Mesendoderm (in vitro differentiated cells): ENCODE results near the gene LARP1B.
"Not testable (repeated sequence)": the region's sequence is repeated elsewhere in the genome, so short reads cannot be mapped to it uniquely, and the experiment has no call there.

Experiments
- DNase-seq: peaks from one replicate; pipeline ENCODE4 v3.0.0; 2013
- H2AK5ac ChIP-seq: 2 replicates; pipeline ENCODE4 v1.6.1; 2013; ENCODE audit warnings: low read length, inconsistent platforms
- H2BK120ac ChIP-seq: 2 replicates; pipeline ENCODE4 v1.6.1; 2013; ENCODE audit warnings: low read depth, mild to moderate bottlenecking, low read length, moderate library complexity, mixed read lengths
- H2BK15ac ChIP-seq: replicated peaks from 2 replicates; pipeline ENCODE4 v1.6.1; 2013; ENCODE audit warnings: low read depth, mild to moderate bottlenecking, moderate library complexity
- H2BK5ac ChIP-seq: 2 replicates; pipeline ENCODE4 v1.6.1; 2013; ENCODE audit warnings: low read length, inconsistent platforms
- H3K18ac ChIP-seq: 2 replicates; pipeline ENCODE4 v1.6.1; 2013; ENCODE audit warnings: mild to moderate bottlenecking, low read length, mixed read lengths
- H3K23ac ChIP-seq: one replicate; pipeline ENCODE4 v1.6.1; 2013; ENCODE audit warnings: low read length
- H3K27ac ChIP-seq: 2 replicates; pipeline ENCODE4 v1.5.1; 2013; ENCODE audit warnings: low read depth, mild to moderate bottlenecking, inconsistent platforms, low read length, moderate library complexity
- H3K27me3 ChIP-seq: 2 replicates; pipeline ENCODE4 v1.6.1; 2013; ENCODE audit warnings: low read length, control low read depth, mild to moderate bottlenecking, inconsistent platforms; ENCODE audit not compliant: insufficient read depth, poor library complexity
- H3K36me3 ChIP-seq: 2 replicates; pipeline ENCODE4 v1.6.1; 2013; ENCODE audit warnings: low read length, inconsistent platforms; ENCODE audit not compliant: control insufficient read depth, insufficient read depth
- H3K4ac ChIP-seq: one replicate; pipeline ENCODE4 v1.6.1; 2013; ENCODE audit warnings: low read depth, mild to moderate bottlenecking, low read length, moderate library complexity
- H3K4me1 ChIP-seq: 2 replicates; pipeline ENCODE4 v1.6.1; 2013; ENCODE audit warnings: low read depth, low read length, inconsistent platforms; ENCODE audit not compliant: control insufficient read depth
- H3K4me2 ChIP-seq: 2 replicates; pipeline ENCODE4 v1.6.1; 2013; ENCODE audit warnings: low read length
- H3K4me3 ChIP-seq: 2 replicates; pipeline ENCODE4 v1.5.1; 2013; ENCODE audit warnings: mild to moderate bottlenecking, low read length
- H3K56ac ChIP-seq: one replicate; pipeline ENCODE4 v1.6.1; 2013; ENCODE audit warnings: low read length
- H3K79me1 ChIP-seq: 2 replicates; pipeline ENCODE4 v1.6.1; 2013; ENCODE audit warnings: low read length, inconsistent platforms
- H3K79me2 ChIP-seq: 2 replicates; pipeline ENCODE4 v1.6.1; 2013; ENCODE audit warnings: mild to moderate bottlenecking, low read length; ENCODE audit not compliant: control insufficient read depth, insufficient read depth
- H3K9ac ChIP-seq: 2 replicates; pipeline ENCODE4 v1.6.1; 2013; ENCODE audit warnings: low read length, inconsistent platforms
- H4K5ac ChIP-seq: one replicate; pipeline ENCODE4 v1.6.1; 2013; ENCODE audit warnings: low read length
- H4K8ac ChIP-seq: one replicate; pipeline ENCODE4 v1.6.1; 2013; ENCODE audit warnings: low read depth, mild to moderate bottlenecking, control low read depth, low read length, moderate library complexity
- WGBS: extraction: QIAGEN DNeasy Blood & Tissue Kit; methylation state at CpG from one replicate; pipeline ENCODE4 v1.1.7; 2013; ENCODE audit warnings: low lambda C conversion rate, missing lambda C conversion rate; ENCODE audit not compliant: insufficient coverage; ENCODE audit errors: extremely low coverage; 5-methylcytosine and 5-hydroxymethylcytosine counted together

Gene LARP1B

GRCh38 chr4:128141866-128142265 is 80.8 kb downstream of the LARP1B start:
- Histone ChIP-seq H3K9ac (no peak overlapping the region), H3K56ac (no peak overlapping the region), H3K36me3 (no peaks in the 10 kb centered on the region), H3K4me1 (no peaks in the 10 kb centered on the region), H3K23ac (no peak overlapping the region), H2BK120ac (no peak overlapping the region), H3K27ac (no peak overlapping the region), H3K18ac (no peak overlapping the region), H3K4me3 (no peak overlapping the region), H3K79me2 (no peaks in the 10 kb centered on the region), H4K8ac (no peak overlapping the region), H2AK5ac (no peak overlapping the region), H2BK5ac (no peak overlapping the region), H3K4me2 (no peak overlapping the region), H3K27me3 (no peaks in the 10 kb centered on the region), H4K5ac (no peak overlapping the region), H3K79me1 (no peaks in the 10 kb centered on the region), H3K4ac (no peak overlapping the region), H2BK15ac (no peak overlapping the region)
- DNase-seq: no peak

GRCh38 chr4:128145727-128146126 is 84.6 kb downstream of the LARP1B start:
- Histone ChIP-seq H4K8ac (no peak overlapping the region), H3K4ac (no peak overlapping the region), H3K56ac (no peak overlapping the region), H3K9ac (no peak overlapping the region), H3K27me3 (no peaks in the 10 kb centered on the region), H3K23ac (no peak overlapping the region), H4K5ac (no peak overlapping the region), H3K4me1 (no peaks in the 10 kb centered on the region), H3K79me2 (no peaks in the 10 kb centered on the region), H3K36me3 (no peaks in the 10 kb centered on the region), H3K4me2 (no peak overlapping the region), H2BK120ac (no peak overlapping the region), H3K27ac (no peak overlapping the region), H2AK5ac (no peak overlapping the region), H2BK15ac (no peak overlapping the region), H3K18ac (no peak overlapping the region), H3K4me3 (no peak overlapping the region), H2BK5ac (no peak overlapping the region), H3K79me1 (no peaks in the 10 kb centered on the region)
- WGBS: no CpG with 5 or more reads among the region's 2 CpGs
- DNase-seq: no peak

GRCh38 chr4:128153800-128154199 is 92.7 kb downstream of the LARP1B start:
- Histone ChIP-seq H4K8ac (no peak overlapping the region), H4K5ac (no peak overlapping the region), H3K9ac (no peak overlapping the region), H3K23ac (no peak overlapping the region), H3K36me3 (no peaks in the 10 kb centered on the region), H3K27ac (no peak overlapping the region), H3K27me3 (no peaks in the 10 kb centered on the region), H3K79me2 (no peaks in the 10 kb centered on the region), H2AK5ac (no peak overlapping the region), H3K79me1 (no peaks in the 10 kb centered on the region), H2BK5ac (no peak overlapping the region), H3K56ac (no peak overlapping the region), H2BK120ac (no peak overlapping the region), H3K4me3 (no peak overlapping the region), H3K4ac (no peak overlapping the region), H3K18ac (no peak overlapping the region), H2BK15ac (no peak overlapping the region), H3K4me2 (no peak overlapping the region), H3K4me1 (no peaks in the 10 kb centered on the region)
- no CpG with 5 or more reads among the region's 2 CpGs for WGBS
- DNase-seq: no peak

- H3K4me2 ChIP-seq: no peak overlapping the region
- no peak overlapping the region for H3K9ac ChIP-seq
- no peak overlapping the region for H3K4me3 ChIP-seq
- WGBS: no CpG with 5 or more reads among the region's 29 CpGs
- H4K8ac ChIP-seq: no peak overlapping the region
- no peak overlapping the region for H3K18ac ChIP-seq
- H2BK15ac ChIP-seq: no peak overlapping the region
- H3K27me3 ChIP-seq: no peaks in the 10 kb centered on the region
- H2AK5ac ChIP-seq: no peak overlapping the region
- no peaks in the 10 kb centered on the region for H3K4me1 ChIP-seq
- H3K23ac ChIP-seq: no peak overlapping the region
- H3K79me2 ChIP-seq: no peaks in the 10 kb centered on the region
- no peak for DNase-seq
- H3K27ac ChIP-seq: no peak overlapping the region
- H3K36me3 ChIP-seq: no peaks in the 10 kb centered on the region
- H3K4ac ChIP-seq: no peak overlapping the region
- no peak overlapping the region for H4K5ac ChIP-seq
- no peak overlapping the region for H2BK120ac ChIP-seq
- H3K79me1 ChIP-seq: no peaks in the 10 kb centered on the region
- no peak overlapping the region for H2BK5ac ChIP-seq
- no peak overlapping the region for H3K56ac ChIP-seq
Observed at GRCh38 chr4:128155231-128155855, 94.2 kb downstream of the LARP1B start.

GRCh38 chr4:128155874-128156456 is 94.9 kb downstream of the LARP1B start:
- Histone ChIP-seq H3K23ac (no peak overlapping the region), H3K9ac (no peak overlapping the region), H3K18ac (no peak overlapping the region), H3K36me3 (no peaks in the 10 kb centered on the region), H2BK15ac (no peak overlapping the region), H4K5ac (no peak overlapping the region), H2AK5ac (no peak overlapping the region), H3K27ac (no peak overlapping the region), H3K4me1 (peaks cover under 1% of the 10 kb centered on the region), H2BK5ac (no peak overlapping the region), H2BK120ac (no peak overlapping the region), H3K4me2 (no peak overlapping the region), H3K4me3 (no peak overlapping the region), H4K8ac (no peak overlapping the region), H3K79me2 (no peaks in the 10 kb centered on the region), H3K79me1 (no peaks in the 10 kb centered on the region), H3K27me3 (no peaks in the 10 kb centered on the region), H3K4ac (no peak overlapping the region), H3K56ac (no peak overlapping the region)
- no peak for DNase-seq
- WGBS: no CpG with 5 or more reads among the region's 10 CpGs

- H3K4me2 ChIP-seq: not testable (repeated sequence)
Observed at GRCh38 chr4:128156472-128156871, 95.4 kb downstream of the LARP1B start.

More at GRCh38 chr4:128156472-128156871, 95.4 kb downstream of the LARP1B start:
- H3K27ac ChIP-seq, H3K56ac ChIP-seq, H3K9ac ChIP-seq, H2BK15ac ChIP-seq, H4K8ac ChIP-seq, H2AK5ac ChIP-seq, H4K5ac ChIP-seq, H3K79me1 ChIP-seq, H3K79me2 ChIP-seq, DNase-seq, H2BK5ac ChIP-seq, H3K4ac ChIP-seq, H3K4me3 ChIP-seq, H3K4me1 ChIP-seq, H3K27me3 ChIP-seq, H3K18ac ChIP-seq, H3K23ac ChIP-seq, H2BK120ac ChIP-seq, H3K36me3 ChIP-seq: not testable (repeated sequence)
- WGBS: no CpG with 5 or more reads among the region's 3 CpGs
